Left lung (tissue), 10 donors: ENCODE measurements around the gene HIF3A. TPM values are rescaled to one million over a fixed set of nuclear protein-coding genes. Genes with fewer than 3 reads are reported as not detected.

ENCODE experiments used
- ATAC-seq: fragments of 200-7000 bp; cut with Tn5 transposase; one replicate; pipeline ENCODE4 v1.9.1; 2020; ENCODE audit warnings: moderate library complexity
- DNase-seq, 4 donors: peaks; one replicate each; pipeline ENCODE4 v3.0.0-alpha.2; 2013 to 2020
- H3K27ac ChIP-seq, 2 donors: fragments of 200-600 bp; sonication (generic) in 1 of 2; one replicate each; pipeline versions ENCODE4 v1.5.0 to v1.8.0; 2020 to 2021
- H3K27me3 ChIP-seq, 2 donors: fragments of 200-600 bp; sonication (generic) in 1 of 2; one replicate each; pipeline versions ENCODE4 v1.5.0 to v1.8.0; 2020 to 2021
- H3K36me3 ChIP-seq, 2 donors: fragments of 200-600 bp; sonication (generic) in 1 of 2; one replicate each; pipeline versions ENCODE4 v1.5.0 to v1.8.0; 2020 to 2021
- H3K4me1 ChIP-seq, 2 donors: fragments of 200-600 bp; one replicate each; pipeline ENCODE4 v1.8.0; 2021
- H3K4me3 ChIP-seq, 2 donors: fragments of 200-600 bp; sonication (generic) in 1 of 2; one replicate each; pipeline versions ENCODE4 v1.5.0 to v1.8.0; 2020 to 2021; ENCODE audit warnings: mild to moderate bottlenecking in 1 of 2
- H3K9me3 ChIP-seq, 2 donors: fragments of 200-600 bp; sonication (generic) in 1 of 2; one replicate each; pipeline versions ENCODE4 v1.5.0 to v1.8.0; 2020 to 2021
- intact Hi-C, 2 donors: fragments of 100-400 bp; cut with DNase I; formaldehyde crosslinking; loops; one replicate each; pipeline versions ENCODE4 v1.11.2 to v1.14.2; 2022
- polyA plus RNA-seq, 6 donors: library from polyadenylated mRNA; unstranded; fragments of 120-200 nt; gene quantifications; one replicate each; pipeline ENCODE4 v1.2.1, GENCODE V29; 2013; ENCODE audit not compliant: insufficient read length in 6 of 6
- total RNA-seq, 2 donors: library from RNA; stranded (reverse); fragmentation: NEBNext Ultra II Directional; extraction: Animal tissue kit (Norgen Biotek cat#: 25700); gene quantifications; one replicate each; pipeline ENCODE4 v1.2.1, GENCODE V29; 2021
- TF ChIP-seq, protein P1 (sequence below), 2 donors: fragments of 200-600 bp; sonication (generic) in 1 of 2; IDR thresholded peaks; one replicate each; pipeline versions ENCODE4 v1.5.0 to v1.8.0; 2021; ENCODE audit warnings: antibody characterized with exemption in 2 of 2
- donor health status: DM: no; HTN: yes; CAD: no.
- donor health status: DM: no; HTN: no; CAD: no.

HIF3A gene
- total and polyA plus RNA-seq, 8 donors, result 15.9 to 218 (median 173) TPM

DNA sequence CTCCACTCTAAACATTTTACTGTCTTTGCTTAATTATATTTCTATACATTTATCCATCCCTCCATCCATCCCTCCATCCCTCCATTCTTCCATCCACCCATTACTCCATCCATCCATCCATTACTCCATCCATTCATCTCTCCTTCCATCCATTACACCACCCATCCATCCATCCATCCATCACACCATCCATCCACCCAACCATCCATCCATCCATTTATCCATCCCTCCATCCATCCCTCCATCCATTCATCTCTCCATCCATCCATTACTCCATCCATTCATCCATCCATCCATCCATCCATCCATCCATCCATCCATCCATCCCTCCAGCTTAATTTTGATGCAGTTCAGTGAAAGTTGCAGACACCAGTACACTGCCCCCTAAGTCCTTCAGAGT lies 5.0 kb upstream of the HIF3A start:
- Histone ChIP-seq H3K9me3 (peaks cover 0 to 12% of the 10 kb centered on the region in 2 donors), H3K4me3 (no peak overlapping the region), H3K27me3 (peaks cover 0 to 7% of the 10 kb centered on the region in 2 donors), H3K36me3 (no peaks in the 10 kb centered on the region), H3K27ac (no peak overlapping the region), H3K4me1 (peaks cover 0 to 11% of the 10 kb centered on the region in 2 donors)
- TF ChIP-seq, protein P1, sequence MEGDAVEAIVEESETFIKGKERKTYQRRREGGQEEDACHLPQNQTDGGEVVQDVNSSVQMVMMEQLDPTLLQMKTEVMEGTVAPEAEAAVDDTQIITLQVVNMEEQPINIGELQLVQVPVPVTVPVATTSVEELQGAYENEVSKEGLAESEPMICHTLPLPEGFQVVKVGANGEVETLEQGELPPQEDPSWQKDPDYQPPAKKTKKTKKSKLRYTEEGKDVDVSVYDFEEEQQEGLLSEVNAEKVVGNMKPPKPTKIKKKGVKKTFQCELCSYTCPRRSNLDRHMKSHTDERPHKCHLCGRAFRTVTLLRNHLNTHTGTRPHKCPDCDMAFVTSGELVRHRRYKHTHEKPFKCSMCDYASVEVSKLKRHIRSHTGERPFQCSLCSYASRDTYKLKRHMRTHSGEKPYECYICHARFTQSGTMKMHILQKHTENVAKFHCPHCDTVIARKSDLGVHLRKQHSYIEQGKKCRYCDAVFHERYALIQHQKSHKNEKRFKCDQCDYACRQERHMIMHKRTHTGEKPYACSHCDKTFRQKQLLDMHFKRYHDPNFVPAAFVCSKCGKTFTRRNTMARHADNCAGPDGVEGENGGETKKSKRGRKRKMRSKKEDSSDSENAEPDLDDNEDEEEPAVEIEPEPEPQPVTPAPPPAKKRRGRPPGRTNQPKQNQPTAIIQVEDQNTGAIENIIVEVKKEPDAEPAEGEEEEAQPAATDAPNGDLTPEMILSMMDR (IDR thresholded peaks at IDR 0.05), result no peak
- no peak for DNase-seq
- ATAC-seq, result no peak
- intact Hi-C loops, result no loop called here

DNA sequence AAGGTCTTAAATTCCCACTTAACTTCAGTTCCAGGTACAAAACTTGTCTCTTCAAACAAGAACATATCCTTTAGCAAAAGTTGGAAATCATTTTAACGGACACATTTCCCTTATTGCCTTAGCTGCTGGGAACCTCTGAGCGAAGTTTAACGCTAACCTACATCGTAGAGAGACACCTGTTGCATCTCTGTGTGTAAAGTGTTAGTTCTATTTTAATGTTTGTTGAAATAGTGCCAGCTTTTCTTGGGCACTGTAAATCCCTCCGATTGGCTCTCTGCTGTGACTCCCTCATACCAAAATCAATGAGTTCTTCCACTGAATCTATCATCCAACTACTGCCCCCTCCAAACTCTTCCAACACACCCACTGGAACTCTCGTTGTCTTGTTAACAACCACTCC lies 2.3 kb upstream of the HIF3A start:
- peaks cover 0 to 10% of the 10 kb centered on the region in 2 donors for H3K9me3 ChIP-seq
- ATAC-seq (no peak), DNase-seq (no peak)
- H3K4me1 ChIP-seq, result peaks cover 14 to 31% of the 10 kb centered on the region in 2 donors
- no peak overlapping the region for H3K27ac ChIP-seq
- peaks cover 0 to 26% of the 10 kb centered on the region in 2 donors for H3K27me3 ChIP-seq
- H3K4me3 ChIP-seq, result no peak overlapping the region
- TF ChIP-seq, protein P1 (IDR thresholded peaks at IDR 0.05), result no peak
- intact Hi-C loops, result no loop called here
- no peaks in the 10 kb centered on the region for H3K36me3 ChIP-seq

DNA sequence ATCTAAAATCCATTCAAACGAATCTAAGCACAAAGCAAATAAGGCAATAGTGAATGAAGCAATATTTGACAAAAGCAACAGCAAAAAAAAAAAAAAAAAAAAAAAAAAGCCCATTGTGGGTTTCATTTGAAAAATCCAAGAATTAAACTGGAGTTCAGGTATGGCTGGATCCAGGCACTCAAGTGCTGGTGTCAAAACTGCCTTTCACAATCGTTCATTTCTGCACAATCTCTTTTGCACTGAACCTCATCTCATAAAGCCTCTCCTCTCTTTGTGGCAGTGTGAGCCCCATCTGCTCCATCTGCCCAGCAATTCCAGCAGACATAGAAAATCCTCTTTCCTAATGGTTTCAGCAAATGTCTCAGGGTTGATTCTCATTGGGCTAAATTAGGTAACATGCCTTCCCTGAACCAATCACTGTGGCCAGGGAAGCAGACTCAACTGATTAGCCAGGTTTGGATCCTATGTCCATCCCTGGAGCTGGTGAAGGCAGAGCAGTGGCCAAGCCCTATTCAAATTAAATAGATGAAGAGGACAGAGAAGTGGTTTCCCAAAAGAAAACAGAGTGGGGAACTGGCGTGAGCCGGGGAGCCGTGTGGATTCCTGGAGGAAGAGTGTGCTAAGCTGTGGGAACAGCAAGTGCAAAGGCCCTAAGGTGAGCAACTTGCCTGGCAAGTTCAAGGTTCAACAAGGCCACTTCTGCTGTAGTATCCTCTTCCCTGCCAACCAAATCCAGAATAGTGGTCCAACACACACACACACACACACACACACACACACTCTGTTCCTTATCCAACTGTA lies 1.2 kb upstream of the HIF3A start:
- TF ChIP-seq, protein P1 (IDR thresholded peaks at IDR 0.05), result no peak
- intact Hi-C loops, result no loop called here
- H3K27ac ChIP-seq, result no peak overlapping the region

DNA sequence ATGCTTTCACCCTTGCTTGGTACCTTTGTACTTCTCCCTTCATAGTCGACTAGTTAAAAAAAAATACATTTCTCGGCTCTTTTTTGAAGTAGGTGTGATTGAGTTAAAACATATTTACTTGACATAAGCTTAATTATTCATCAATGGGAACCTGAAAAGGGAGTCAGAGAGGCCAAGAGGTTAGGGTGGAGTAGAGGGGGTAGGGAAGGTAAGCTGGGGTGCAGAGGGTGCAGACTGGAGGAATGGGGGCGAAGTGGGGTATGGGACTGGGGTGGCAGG lies 701 bp upstream of the HIF3A start:
- Histone ChIP-seq H3K4me3 (no peak overlapping the region), H3K9me3 (no peaks in the 10 kb centered on the region), H3K27ac (no peak overlapping the region), H3K4me1 (peaks cover 29 to 46% of the 10 kb centered on the region in 2 donors), H3K27me3 (peaks cover 0 to 34% of the 10 kb centered on the region in 2 donors), H3K36me3 (no peaks in the 10 kb centered on the region)
- no peak for ATAC-seq
- intact Hi-C loops, result no loop called here
- TF ChIP-seq, protein P1 (IDR thresholded peaks at IDR 0.05), result no peak
- DNase-seq, result no peak

More for the DNA sequence above, 1.2 kb upstream of the HIF3A start:
- no peak overlapping the region for H3K4me3 ChIP-seq
- no peaks in the 10 kb centered on the region for H3K36me3 ChIP-seq
- DNase-seq (no peak), ATAC-seq (no peak)
- peaks cover 0 to 31% of the 10 kb centered on the region in 2 donors for H3K27me3 ChIP-seq
- H3K4me1 ChIP-seq, result peaks cover 24 to 40% of the 10 kb centered on the region in 2 donors
- no peaks in the 10 kb centered on the region for H3K9me3 ChIP-seq

DNA sequence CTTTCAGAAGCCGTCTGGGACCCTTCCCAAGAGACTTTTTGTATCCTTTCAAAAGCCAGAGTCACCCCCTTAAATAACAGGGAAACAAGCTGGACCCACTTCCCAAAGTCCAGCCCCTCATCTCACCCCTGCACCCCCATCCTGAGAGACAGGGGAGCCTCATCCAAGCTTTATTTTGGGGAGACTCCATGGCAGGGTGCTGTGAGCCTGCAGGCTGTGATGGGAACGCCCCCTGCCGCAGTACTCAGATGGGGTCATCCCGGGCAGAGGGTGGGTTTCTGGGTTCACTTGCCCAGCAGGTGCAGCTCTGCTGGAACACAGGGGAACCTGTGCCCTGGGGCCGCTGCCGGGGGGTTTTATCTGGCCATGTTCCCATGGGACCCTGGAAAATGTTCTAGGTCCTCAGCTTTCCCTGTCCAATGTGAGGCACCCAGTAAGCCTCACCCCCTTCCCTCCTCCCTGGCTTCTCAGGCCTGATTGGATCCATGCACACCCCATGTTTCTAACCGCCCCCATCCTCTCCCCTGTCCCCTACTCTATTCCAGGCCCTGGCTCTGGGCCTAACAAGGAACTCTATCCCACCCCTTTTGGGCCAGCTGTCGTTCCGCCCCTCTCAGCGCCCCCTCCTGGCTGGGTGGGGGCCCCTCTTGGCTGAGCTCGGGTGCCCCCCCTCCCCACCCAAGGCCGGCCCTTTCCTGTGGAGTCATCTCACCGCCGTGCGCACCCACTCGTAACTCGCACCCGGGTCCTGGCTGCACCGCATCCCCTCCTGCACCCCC lies 1.0 kb downstream of the HIF3A start:
- no peaks in the 10 kb centered on the region for H3K9me3 ChIP-seq
- TF ChIP-seq, protein P1 (IDR thresholded peaks at IDR 0.05), result no peak
- ATAC-seq, result peak; percentile 9
- H3K36me3 ChIP-seq, result no peaks in the 10 kb centered on the region
- peaks cover 0 to 34% of the 10 kb centered on the region in 2 donors for H3K27me3 ChIP-seq
- H3K4me1 ChIP-seq, result peaks cover 32 to 59% of the 10 kb centered on the region in 2 donors
- peak overlapping the region; percentile 19 to 47 for H3K4me3 ChIP-seq
- H3K27ac ChIP-seq, result peak overlapping the region; percentile 83 to 87
- peak in 3 of 4 donors; percentile 69 to 93 (median 85) for DNase-seq
- intact Hi-C loops, result no loop called here
